Stimulated activated CD8-positive, alpha-beta memory T cell treated with anti-CD3 and anti-CD28 coated beads, Interleukin-15, amount 100 ng/mL, for 48 hours (primary cell): ENCODE results near the gene TESK2.
"Not testable (repeated sequence)": the region's sequence is repeated elsewhere in the genome, so short reads cannot be mapped to it uniquely, and the experiment has no call there.

ENCODE experiments used
- DNase-seq, 2 donors: peaks; one replicate each; pipeline ENCODE4 v3.0.0-alpha.2; 2020; ENCODE audit warnings: low read depth in 2 of 2

TESK2 gene

GRCh38 chr1:45490626-45491486, at the start of gene TESK2:
Gene TESK2, minus strand, starts transcription at chr1:45491163. Its CDS starts 33,378 bp downstream, at chr1:45457785.
- peak; percentile 92 to 94 for DNase-seq

- DNase-seq: no peak
These were observed 45.9 kb upstream of the TESK2 start for GRCh38 chr1:45536886-45537285.

- DNase-seq: no peak
These were observed 45.2 kb upstream of the TESK2 start for GRCh38 chr1:45535988-45536766.

- DNase-seq: no peak
These were observed 40.9 kb upstream of the TESK2 start for GRCh38 chr1:45531873-45532272.

GRCh38 chr1:45530632-45531135, 39.7 kb upstream of the TESK2 start:
- no peak for DNase-seq

GRCh38 chr1:45526135-45526644, 35.2 kb upstream of the TESK2 start:
- DNase-seq: no peak

- not testable (repeated sequence) for DNase-seq
These were observed 33.0 kb upstream of the TESK2 start for GRCh38 chr1:45523975-45524374.

GRCh38 chr1:45523516-45523915, 32.6 kb upstream of the TESK2 start:
- DNase-seq: not testable (repeated sequence)

GRCh38 chr1:45522324-45523104, 31.6 kb upstream of the TESK2 start:
- DNase-seq: no peak

GRCh38 chr1:45521413-45522323, 30.7 kb upstream of the TESK2 start, which contains the start of gene PRDX1:
Gene PRDX1, minus strand, starts transcription at chr1:45521884. Its CDS starts 2,841 bp downstream, at chr1:45519043.
- DNase-seq: peak; percentile 94 to 95

- not testable (repeated sequence) for DNase-seq
These were observed 28.8 kb upstream of the TESK2 start for GRCh38 chr1:45519774-45520173.

GRCh38 chr1:45518910-45519309, 27.9 kb upstream of the TESK2 start:
- DNase-seq: no peak

- not testable (repeated sequence) for DNase-seq
These were observed 27.4 kb upstream of the TESK2 start for GRCh38 chr1:45518366-45518765.

- DNase-seq: no peak
These were observed 25.5 kb upstream of the TESK2 start for GRCh38 chr1:45516465-45516864.

- no peak for DNase-seq
These were observed 25.1 kb upstream of the TESK2 start for GRCh38 chr1:45516036-45516435.

GRCh38 chr1:45513532-45514260, 22.7 kb upstream of the TESK2 start:
- not testable (repeated sequence) for DNase-seq

- no peak for DNase-seq
These were observed 21.7 kb upstream of the TESK2 start for GRCh38 chr1:45512641-45513054.

- no peak for DNase-seq
These were observed 20.1 kb upstream of the TESK2 start for GRCh38 chr1:45510972-45511527.
